Measurements from ENCODE around the gene IRGQ.

Gene IRGQ

DNA sequence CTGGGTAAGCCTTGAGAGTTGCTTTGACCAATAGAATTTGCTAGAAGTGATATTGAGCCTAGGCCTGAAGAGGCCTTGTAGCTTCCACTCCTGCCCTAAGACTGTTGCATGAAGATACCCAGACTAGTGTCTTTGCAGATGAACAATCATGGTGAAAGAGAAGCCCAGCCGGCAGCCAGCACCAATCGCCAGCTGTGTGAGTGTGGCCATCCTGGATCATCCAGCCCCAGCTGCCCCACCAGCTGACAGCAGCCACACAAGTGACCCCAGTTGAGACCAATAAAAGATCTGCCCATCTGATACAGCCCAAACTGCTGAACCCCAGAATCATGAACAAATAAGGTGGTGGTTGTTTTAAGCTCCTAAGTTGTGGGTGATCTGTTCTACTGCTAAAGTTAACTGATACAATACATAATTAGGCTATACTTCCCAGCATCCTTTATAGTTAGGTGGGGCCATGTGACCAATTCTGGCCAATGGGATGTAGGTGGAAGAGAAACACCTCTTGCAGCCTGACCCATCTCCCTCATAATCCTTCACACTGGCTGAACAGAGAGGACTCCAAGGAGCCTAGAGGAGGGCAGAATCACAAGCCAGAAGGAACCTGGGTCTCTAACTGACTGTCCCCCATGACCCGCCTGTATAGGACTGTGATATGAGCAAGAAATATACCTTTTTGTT is 32.9 kb upstream of the IRGQ start:
- no peaks in the 10 kb centered on the region for H3K79me2 ChIP-seq (ENCODE audit: control insufficient read depth, insufficient read depth, low read length, poor library complexity)
- H2BK12ac ChIP-seq (ENCODE audit: low read length) = no peak overlapping the region
- H3K36me3 ChIP-seq (ENCODE audit: control insufficient read depth in 1 of 2, insufficient read depth in 2 of 2, low read length in 2 of 2) = no peaks in the 10 kb centered on the region
- H4K91ac ChIP-seq (ENCODE audit: low read depth, low read length) = no peak overlapping the region
- H3K4me3 ChIP-seq (ENCODE audit: low read depth, low read length) = no peak overlapping the region
- no peak for DNase-seq
- H4K12ac ChIP-seq (ENCODE audit: low read depth, low read length) = no peak overlapping the region
- no peak overlapping the region for H3K27ac ChIP-seq (ENCODE audit: low read depth, low read length)
- no peak overlapping the region for H2AFZ ChIP-seq (ENCODE audit: insufficient read depth, low read length, poor library complexity)
- no peak overlapping the region for H4K8ac ChIP-seq (ENCODE audit: low read depth, low read length)
- no peaks in the 10 kb centered on the region for H3K79me1 ChIP-seq (ENCODE audit: low read length)
- no peak overlapping the region for H2BK5ac ChIP-seq (ENCODE audit: low read depth, low read length, poor library complexity)
- H3K23ac ChIP-seq (ENCODE audit: low read length) = no peak overlapping the region
- WGBS (ENCODE audit: extremely low coverage, insufficient coverage, insufficient read length) = no CpG with 5 or more reads among the region's 3 CpGs
- no peak overlapping the region for H3K9ac ChIP-seq (ENCODE audit: low read length)
- H3K27me3 ChIP-seq (ENCODE audit: insufficient read depth, low read length) = no peaks in the 10 kb centered on the region
- H2AK5ac ChIP-seq (ENCODE audit: low read length) = no peak overlapping the region
- H3K18ac ChIP-seq (ENCODE audit: low read length) = no peak overlapping the region
- H3K4me1 ChIP-seq (ENCODE audit: control insufficient read depth in 1 of 2, insufficient read depth in 2 of 2, low read length in 2 of 2) = no peaks in the 10 kb centered on the region
- no peak overlapping the region for H2BK120ac ChIP-seq (ENCODE audit: insufficient read depth, low read length, poor library complexity)
- H3K9me3 ChIP-seq (ENCODE audit: insufficient read depth, low read depth, low read length) = peaks cover 5% of the 10 kb centered on the region
- H3K4ac ChIP-seq (ENCODE audit: low read depth, low read length) = no peak overlapping the region
- H3K14ac ChIP-seq (ENCODE audit: low read length) = no peak overlapping the region
- H3K4me2 ChIP-seq (ENCODE audit: low read length) = no peak overlapping the region

GRCh38 chr19:43626838-43627237 is 30.9 kb upstream of the IRGQ start:
- no peaks in the 10 kb centered on the region for H3K4me1 ChIP-seq (ENCODE audit: control insufficient read depth in 1 of 2, insufficient read depth in 2 of 2, low read length in 2 of 2)
- peaks cover 6% of the 10 kb centered on the region for H3K9me3 ChIP-seq (ENCODE audit: insufficient read depth, low read depth, low read length)
- no peak overlapping the region for H3K27ac ChIP-seq (ENCODE audit: low read depth, low read length)
- no peak overlapping the region for H4K12ac ChIP-seq (ENCODE audit: low read depth, low read length)
- H3K79me1 ChIP-seq (ENCODE audit: low read length) = no peaks in the 10 kb centered on the region
- H3K79me2 ChIP-seq (ENCODE audit: control insufficient read depth, insufficient read depth, low read length, poor library complexity) = no peaks in the 10 kb centered on the region
- H3K9ac ChIP-seq (ENCODE audit: low read length) = no peak overlapping the region
- no peak overlapping the region for H3K23ac ChIP-seq (ENCODE audit: low read length)
- H3K4ac ChIP-seq (ENCODE audit: low read depth, low read length) = no peak overlapping the region
- H3K4me2 ChIP-seq (ENCODE audit: low read length) = no peak overlapping the region
- no peak overlapping the region for H4K91ac ChIP-seq (ENCODE audit: low read depth, low read length)
- H3K4me3 ChIP-seq (ENCODE audit: low read depth, low read length) = no peak overlapping the region
- no peak for DNase-seq
- H4K8ac ChIP-seq (ENCODE audit: low read depth, low read length) = no peak overlapping the region
- H2BK5ac ChIP-seq (ENCODE audit: low read depth, low read length, poor library complexity) = no peak overlapping the region
- H3K18ac ChIP-seq (ENCODE audit: low read length) = no peak overlapping the region
- H3K14ac ChIP-seq (ENCODE audit: low read length) = no peak overlapping the region
- no peaks in the 10 kb centered on the region for H3K27me3 ChIP-seq (ENCODE audit: insufficient read depth, low read length)
- no peak overlapping the region for H2BK12ac ChIP-seq (ENCODE audit: low read length)
- H2AFZ ChIP-seq (ENCODE audit: insufficient read depth, low read length, poor library complexity) = no peak overlapping the region
- no peak overlapping the region for H2BK120ac ChIP-seq (ENCODE audit: insufficient read depth, low read length, poor library complexity)
- H2AK5ac ChIP-seq (ENCODE audit: low read length) = no peak overlapping the region
- WGBS (ENCODE audit: extremely low coverage, insufficient coverage, insufficient read length) = no CpG with 5 or more reads among the region's 17 CpGs
- H3K36me3 ChIP-seq (ENCODE audit: control insufficient read depth in 1 of 2, insufficient read depth in 2 of 2, low read length in 2 of 2) = no peaks in the 10 kb centered on the region

- Histone ChIP-seq H3K9ac (ENCODE audit: low read length) (no peak overlapping the region), H3K23ac (ENCODE audit: low read length) (no peak overlapping the region), H3K14ac (ENCODE audit: low read length) (no peak overlapping the region), H3K36me3 (ENCODE audit: control insufficient read depth in 1 of 2, insufficient read depth in 2 of 2, low read length in 2 of 2) (no peaks in the 10 kb centered on the region), H4K91ac (ENCODE audit: low read depth, low read length) (no peak overlapping the region), H3K27ac (ENCODE audit: low read depth, low read length) (no peak overlapping the region), H2AFZ (ENCODE audit: insufficient read depth, low read length, poor library complexity) (no peak overlapping the region), H2BK12ac (ENCODE audit: low read length) (no peak overlapping the region), H3K4me1 (ENCODE audit: control insufficient read depth in 1 of 2, insufficient read depth in 2 of 2, low read length in 2 of 2) (no peaks in the 10 kb centered on the region), H3K79me1 (ENCODE audit: low read length) (no peaks in the 10 kb centered on the region), H2BK5ac (ENCODE audit: low read depth, low read length, poor library complexity) (no peak overlapping the region), H4K8ac (ENCODE audit: low read depth, low read length) (no peak overlapping the region), H3K27me3 (ENCODE audit: insufficient read depth, low read length) (no peaks in the 10 kb centered on the region), H3K4me3 (ENCODE audit: low read depth, low read length) (no peak overlapping the region), H3K9me3 (ENCODE audit: insufficient read depth, low read depth, low read length) (peaks cover 6% of the 10 kb centered on the region), H2AK5ac (ENCODE audit: low read length) (no peak overlapping the region), H4K12ac (ENCODE audit: low read depth, low read length) (no peak overlapping the region), H3K79me2 (ENCODE audit: control insufficient read depth, insufficient read depth, low read length, poor library complexity) (no peaks in the 10 kb centered on the region), H3K18ac (ENCODE audit: low read length) (no peak overlapping the region), H3K4ac (ENCODE audit: low read depth, low read length) (no peak overlapping the region), H3K4me2 (ENCODE audit: low read length) (no peak overlapping the region), H2BK120ac (ENCODE audit: insufficient read depth, low read length, poor library complexity) (no peak overlapping the region)
- 100% methylated on average over 2 of the region's 32 CpGs for WGBS (ENCODE audit: extremely low coverage, insufficient coverage, insufficient read length)
- DNase-seq = peak; percentile 35 to 58
Observed at GRCh38 chr19:43625918-43626579, 30.1 kb upstream of the IRGQ start.

DNA sequence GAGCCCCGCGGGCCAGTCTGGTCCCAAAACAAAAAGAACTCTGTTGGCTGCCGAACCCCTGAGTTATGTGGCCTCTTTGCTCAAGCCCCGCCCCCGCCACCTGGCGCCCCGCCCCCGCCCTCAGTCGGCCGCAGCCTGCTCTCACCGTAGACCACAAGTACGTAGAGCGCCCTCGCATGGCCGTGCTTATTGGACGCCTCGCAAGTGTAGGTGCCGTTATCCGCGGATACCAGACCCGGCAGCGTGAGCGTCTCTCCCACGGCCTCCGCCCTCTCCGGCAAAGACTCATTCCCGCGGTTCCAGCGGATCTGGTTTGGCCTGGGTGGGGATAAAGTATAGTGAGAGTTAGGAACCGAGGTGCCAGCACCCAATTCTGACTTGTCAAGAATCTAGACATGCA is 29.0 kb upstream of the IRGQ start:
- Histone ChIP-seq H3K79me2 (ENCODE audit: control insufficient read depth, insufficient read depth, low read length, poor library complexity) (no peaks in the 10 kb centered on the region), H3K4me2 (ENCODE audit: low read length) (peak overlapping the region; percentile 35), H3K9ac (ENCODE audit: low read length) (no peak overlapping the region), H3K14ac (ENCODE audit: low read length) (no peak overlapping the region), H3K79me1 (ENCODE audit: low read length) (peaks cover 2% of the 10 kb centered on the region), H4K91ac (ENCODE audit: low read depth, low read length) (no peak overlapping the region), H3K4ac (ENCODE audit: low read depth, low read length) (no peak overlapping the region), H3K36me3 (ENCODE audit: control insufficient read depth in 1 of 2, insufficient read depth in 2 of 2, low read length in 2 of 2) (no peaks in the 10 kb centered on the region), H2AFZ (ENCODE audit: insufficient read depth, low read length, poor library complexity) (no peak overlapping the region), H2BK120ac (ENCODE audit: insufficient read depth, low read length, poor library complexity) (no peak overlapping the region), H3K27ac (ENCODE audit: low read depth, low read length) (no peak overlapping the region), H3K27me3 (ENCODE audit: insufficient read depth, low read length) (no peaks in the 10 kb centered on the region), H2BK12ac (ENCODE audit: low read length) (no peak overlapping the region), H3K9me3 (ENCODE audit: insufficient read depth, low read depth, low read length) (peaks cover 6% of the 10 kb centered on the region), H4K12ac (ENCODE audit: low read depth, low read length) (no peak overlapping the region), H2BK5ac (ENCODE audit: low read depth, low read length, poor library complexity) (no peak overlapping the region), H4K8ac (ENCODE audit: low read depth, low read length) (no peak overlapping the region), H3K18ac (ENCODE audit: low read length) (no peak overlapping the region), H3K4me3 (ENCODE audit: low read depth, low read length) (no peak overlapping the region), H3K23ac (ENCODE audit: low read length) (no peak overlapping the region), H3K4me1 (ENCODE audit: control insufficient read depth in 1 of 2, insufficient read depth in 2 of 2, low read length in 2 of 2) (peaks cover 3 to 4% of the 10 kb centered on the region in 2 experiments), H2AK5ac (ENCODE audit: low read length) (no peak overlapping the region)
- WGBS (ENCODE audit: extremely low coverage, insufficient coverage, insufficient read length) = no CpG with 5 or more reads among the region's 30 CpGs
- DNase-seq = peak; percentile 46 to 71
